ENCODE results near the gene LIMA1. TPM values are rescaled to one million over a fixed set of nuclear protein-coding genes. Genes with fewer than 3 reads are reported as not detected.
A peak's percentile ranks its signal among the peaks of the same experiment; 100 is the strongest.

The LIMA1 gene
- total RNA-seq, 2 donors from 2014 or later: 66.7 to 94.2 TPM

DNA sequence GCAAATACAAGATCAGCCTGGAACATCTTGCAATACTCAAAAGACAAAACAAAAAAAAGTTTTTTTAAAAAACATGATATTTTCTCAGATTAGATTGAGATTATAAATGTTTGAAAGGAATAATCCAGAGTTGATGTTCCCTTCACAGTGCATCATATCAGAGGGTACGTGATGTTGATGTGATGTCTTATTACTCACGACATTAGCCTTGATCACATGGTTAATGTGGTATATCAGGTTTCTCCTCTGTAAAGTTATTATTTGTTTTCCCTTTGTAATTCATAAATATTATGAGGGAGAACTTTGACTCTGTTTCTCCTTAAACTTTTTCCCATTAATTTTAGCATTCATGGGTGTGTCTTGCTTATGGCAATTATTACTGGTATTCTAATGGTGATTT lies 26.6 kb downstream of the LIMA1 start:
- WGBS: 61% methylated on average over 2 of the region's 2 CpGs
- H3K9me3 ChIP-seq: no peaks in the 10 kb centered on the region
- TF ChIP-seq POLR2A (IDR thresholded peaks at IDR 0.05) (no peak), POLR2AphosphoS5 (IDR thresholded peaks at IDR 0.05) (peak; percentile 33)
- H3K4me3 ChIP-seq: no peak overlapping the region
- peaks cover 15% of the 10 kb centered on the region for H3K4me1 ChIP-seq (replicated peaks)
- no peaks in the 10 kb centered on the region for H3K36me3 ChIP-seq
- no peaks in the 10 kb centered on the region for H3K27me3 ChIP-seq (replicated peaks; ENCODE audit: insufficient read depth)
- H3K27ac ChIP-seq: peak overlapping the region; percentile 69 to 70
- DNase-seq (ENCODE audit: low spot score): no peak
- intact Hi-C loops (cut with DNase I): loop anchor here (5.0 kb wide), 1 partner anchor 34 kb away; no protein-coding TSS in a partner anchor

DNA sequence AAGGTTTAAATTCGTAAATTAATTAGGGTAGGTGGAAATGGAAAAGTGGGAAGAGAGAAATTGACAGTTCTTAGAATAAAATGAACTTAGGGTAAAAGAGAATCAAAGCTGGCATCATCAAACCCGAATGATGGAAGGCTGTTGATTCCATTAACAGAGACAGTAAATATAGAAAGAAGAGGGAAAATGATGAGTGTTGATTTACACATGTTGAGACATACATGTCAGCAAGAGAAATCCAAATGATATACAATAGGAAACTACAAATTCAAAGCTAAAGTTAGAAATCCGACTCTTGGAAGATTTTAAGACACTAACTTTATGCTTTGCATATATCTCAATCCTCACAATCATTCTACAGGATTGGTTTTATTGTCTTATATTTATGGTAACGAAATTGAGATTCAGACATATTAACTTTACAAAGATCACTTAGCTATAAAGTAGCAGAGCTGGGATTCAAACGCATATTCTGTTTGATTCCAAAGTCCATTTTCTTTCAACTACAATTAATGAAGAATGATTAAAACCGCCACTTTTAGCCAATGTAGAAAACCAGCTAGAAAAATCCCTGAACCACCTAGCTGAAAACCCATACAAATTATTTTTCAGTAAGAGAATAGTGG lies 30.2 kb downstream of the LIMA1 start:
- H3K4me1 ChIP-seq (replicated peaks): peaks cover 12% of the 10 kb centered on the region
- intact Hi-C loops (cut with DNase I): no loop called here
- TF ChIP-seq POLR2A (IDR thresholded peaks at IDR 0.05): no peak
- no peaks in the 10 kb centered on the region for H3K9me3 ChIP-seq
- H3K4me3 ChIP-seq: no peak overlapping the region
- no peaks in the 10 kb centered on the region for H3K27me3 ChIP-seq (replicated peaks; ENCODE audit: insufficient read depth)
- H3K27ac ChIP-seq: peak overlapping the region; percentile 31 to 59
- DNase-seq (ENCODE audit: low spot score): no peak
- WGBS: 75% methylated on average over 6 of the region's 6 CpGs
- no peaks in the 10 kb centered on the region for H3K36me3 ChIP-seq

- no peak overlapping the region for H3K4me3 ChIP-seq
- no peaks in the 10 kb centered on the region for H3K9me3 ChIP-seq
- H3K36me3 ChIP-seq: no peaks in the 10 kb centered on the region
- peak overlapping the region; percentile 70 to 75 for H3K27ac ChIP-seq
- TF ChIP-seq POLR2A (IDR thresholded peaks at IDR 0.05) (no peak), POLR2AphosphoS5 (IDR thresholded peaks at IDR 0.05) (peak; percentile 86)
- TF ChIP-seq, protein P1, sequence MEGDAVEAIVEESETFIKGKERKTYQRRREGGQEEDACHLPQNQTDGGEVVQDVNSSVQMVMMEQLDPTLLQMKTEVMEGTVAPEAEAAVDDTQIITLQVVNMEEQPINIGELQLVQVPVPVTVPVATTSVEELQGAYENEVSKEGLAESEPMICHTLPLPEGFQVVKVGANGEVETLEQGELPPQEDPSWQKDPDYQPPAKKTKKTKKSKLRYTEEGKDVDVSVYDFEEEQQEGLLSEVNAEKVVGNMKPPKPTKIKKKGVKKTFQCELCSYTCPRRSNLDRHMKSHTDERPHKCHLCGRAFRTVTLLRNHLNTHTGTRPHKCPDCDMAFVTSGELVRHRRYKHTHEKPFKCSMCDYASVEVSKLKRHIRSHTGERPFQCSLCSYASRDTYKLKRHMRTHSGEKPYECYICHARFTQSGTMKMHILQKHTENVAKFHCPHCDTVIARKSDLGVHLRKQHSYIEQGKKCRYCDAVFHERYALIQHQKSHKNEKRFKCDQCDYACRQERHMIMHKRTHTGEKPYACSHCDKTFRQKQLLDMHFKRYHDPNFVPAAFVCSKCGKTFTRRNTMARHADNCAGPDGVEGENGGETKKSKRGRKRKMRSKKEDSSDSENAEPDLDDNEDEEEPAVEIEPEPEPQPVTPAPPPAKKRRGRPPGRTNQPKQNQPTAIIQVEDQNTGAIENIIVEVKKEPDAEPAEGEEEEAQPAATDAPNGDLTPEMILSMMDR (IDR thresholded peaks at IDR 0.05): no peak
- DNase-seq (ENCODE audit: low spot score): peak; percentile 55
- no peaks in the 10 kb centered on the region for H3K27me3 ChIP-seq (replicated peaks; ENCODE audit: insufficient read depth)
- WGBS: 31% methylated on average over 6 of the region's 6 CpGs
- no peaks in the 10 kb centered on the region for H3K4me1 ChIP-seq (replicated peaks)
- intact Hi-C loops (cut with DNase I): no loop called here
These were observed 31.6 kb downstream of the LIMA1 start for GRCh38 chr12:50251619-50252252.

GRCh38 chr12:50249464-50250182 lies 33.7 kb downstream of the LIMA1 start:
- Histone ChIP-seq H3K36me3 (no peaks in the 10 kb centered on the region), H3K27ac (no peak overlapping the region), H3K4me3 (no peak overlapping the region), H3K9me3 (no peaks in the 10 kb centered on the region), H3K4me1 (replicated peaks) (no peaks in the 10 kb centered on the region), H3K27me3 (replicated peaks; ENCODE audit: insufficient read depth) (no peaks in the 10 kb centered on the region)
- no peak for DNase-seq (ENCODE audit: low spot score)
- WGBS: 61% methylated on average over 5 of the region's 5 CpGs
- TF ChIP-seq POLR2AphosphoS5 (IDR thresholded peaks at IDR 0.05) (no peak), POLR2A (IDR thresholded peaks at IDR 0.05) (no peak)
- TF ChIP-seq, protein P1 (IDR thresholded peaks at IDR 0.05): no peak
- intact Hi-C loops (cut with DNase I): no loop called here

- no peak overlapping the region for H3K4me3 ChIP-seq
- DNase-seq (ENCODE audit: low spot score): no peak
- intact Hi-C loops (cut with DNase I): no loop called here
- WGBS: 96% methylated on average over 2 of the region's 2 CpGs
- no peaks in the 10 kb centered on the region for H3K4me1 ChIP-seq (replicated peaks)
- H3K9me3 ChIP-seq: no peaks in the 10 kb centered on the region
- H3K36me3 ChIP-seq: no peaks in the 10 kb centered on the region
- TF ChIP-seq POLR2A (IDR thresholded peaks at IDR 0.05) (no peak), POLR2AphosphoS5 (IDR thresholded peaks at IDR 0.05) (no peak)
- TF ChIP-seq, protein P1 (IDR thresholded peaks at IDR 0.05): no peak
- no peaks in the 10 kb centered on the region for H3K27me3 ChIP-seq (replicated peaks; ENCODE audit: insufficient read depth)
- H3K27ac ChIP-seq: peak overlapping the region; percentile 11 to 27
These were observed 34.4 kb downstream of the LIMA1 start for GRCh38 chr12:50248883-50249282.
